HG03025 (cell line): ENCODE data around the gene ASGR1.
"Not testable (repeated sequence)": the region's sequence is repeated elsewhere in the genome, so short reads cannot be mapped to it uniquely, and the experiment has no call there.

Source experiments
- ATAC-seq: cut with Tn5 transposase; IDR thresholded peaks from one replicate; pipeline ENCODE4 v1.9.1; 2021; ENCODE audit warnings: mild to moderate bottlenecking, moderate library complexity; ENCODE audit not compliant: unreplicated experiment, low FRiP score

ASGR1 gene

GRCh38 chr17:7191571-7192270 lies 12.6 kb upstream of the ASGR1 start:
- no peak for ATAC-seq

- ATAC-seq = no peak
These were observed 11.9 kb upstream of the ASGR1 start for GRCh38 chr17:7191069-7191468.

GRCh38 chr17:7190276-7190917 lies 11.2 kb upstream of the ASGR1 start:
- ATAC-seq = no peak

GRCh38 chr17:7186241-7186640 lies 7.1 kb upstream of the ASGR1 start:
- ATAC-seq = no peak

GRCh38 chr17:7184647-7185046 lies 5.5 kb upstream of the ASGR1 start:
- no peak for ATAC-seq

GRCh38 chr17:7184091-7184488 lies 4.9 kb upstream of the ASGR1 start:
- ATAC-seq = no peak

- no peak for ATAC-seq
These were observed 4.4 kb upstream of the ASGR1 start for GRCh38 chr17:7183433-7184090.

- not testable (repeated sequence) for ATAC-seq
These were observed 2.9 kb upstream of the ASGR1 start for GRCh38 chr17:7182101-7182500.

GRCh38 chr17:7178973-7179316 lies 225 bp downstream of the ASGR1 start:
- no peak for ATAC-seq

GRCh38 chr17:7177954-7178477 lies 1.2 kb downstream of the ASGR1 start:
- ATAC-seq = no peak

GRCh38 chr17:7177191-7177953 lies 1.8 kb downstream of the ASGR1 start:
- no peak for ATAC-seq

- ATAC-seq = no peak
These were observed 2.4 kb downstream of the ASGR1 start for GRCh38 chr17:7176841-7177190.

- no peak for ATAC-seq
These were observed 2.9 kb downstream of the ASGR1 start for GRCh38 chr17:7176107-7176840.

GRCh38 chr17:7175330-7175733 lies 3.8 kb downstream of the ASGR1 start:
- no peak for ATAC-seq

- no peak for ATAC-seq
These were observed 4.4 kb downstream of the ASGR1 start for GRCh38 chr17:7174603-7175326.

GRCh38 chr17:7173687-7174602 lies 5.2 kb downstream of the ASGR1 start:
- ATAC-seq = no peak

- ATAC-seq = not testable (repeated sequence)
These were observed 6.5 kb downstream of the ASGR1 start for GRCh38 chr17:7172522-7173191.

- ATAC-seq = not testable (repeated sequence)
These were observed 9.6 kb downstream of the ASGR1 start for GRCh38 chr17:7169565-7169908.
